ENCODE results near the gene FEM1C.
"Not testable (repeated sequence)": the region's sequence is repeated elsewhere in the genome, so short reads cannot be mapped to it uniquely, and the experiment has no call there.

Gene FEM1C

DNA sequence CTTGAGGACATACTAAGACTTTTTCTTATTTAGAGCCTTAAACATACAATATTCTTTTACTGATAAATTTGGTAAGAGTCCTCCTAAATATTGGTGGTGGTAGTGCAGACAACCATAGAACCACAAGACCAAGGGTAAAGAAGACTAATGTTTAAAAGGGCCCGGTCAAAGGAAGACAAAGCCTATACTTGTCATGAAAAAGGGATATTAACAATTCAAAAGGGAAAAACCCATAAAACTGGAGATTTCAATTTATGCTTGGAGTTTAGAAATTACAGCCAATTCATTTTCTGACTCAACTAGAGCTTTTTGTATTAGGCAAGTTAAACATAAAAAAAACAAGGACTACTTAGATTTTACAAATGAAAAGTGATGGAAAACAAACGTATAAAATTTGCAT, 24.4 kb downstream of the FEM1C start:
- DNase-seq (ENCODE audit: low read depth in 2 of 2), result no peak

GRCh38 chr5:115516372-115516771, 28.2 kb downstream of the FEM1C start:
- no peak for DNase-seq (ENCODE audit: low read depth in 2 of 2)

DNA sequence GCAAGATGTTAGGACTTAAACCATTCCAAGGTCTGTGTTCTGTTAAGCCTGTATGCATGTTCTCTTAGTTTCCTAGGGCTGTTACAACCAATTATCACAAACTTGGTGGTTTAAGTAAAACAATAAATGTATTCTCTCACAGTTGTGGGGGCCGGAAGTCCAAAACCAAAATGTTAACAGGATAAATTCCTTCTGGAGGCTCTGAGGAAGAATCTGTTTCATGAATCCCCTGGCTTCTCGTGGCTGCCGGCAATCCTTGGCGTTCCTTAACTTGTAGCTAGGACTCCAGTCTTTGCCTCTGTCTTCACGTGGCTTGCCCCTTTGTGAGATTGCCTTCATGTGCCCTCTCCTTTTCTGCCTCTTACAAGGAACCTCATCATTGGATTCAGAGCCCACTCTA, 30.4 kb downstream of the FEM1C start:
- no peak for DNase-seq (ENCODE audit: low read depth in 2 of 2)

GRCh38 chr5:115511632-115512031, 32.9 kb downstream of the FEM1C start:
- DNase-seq (ENCODE audit: low read depth in 2 of 2), result no peak

DNA sequence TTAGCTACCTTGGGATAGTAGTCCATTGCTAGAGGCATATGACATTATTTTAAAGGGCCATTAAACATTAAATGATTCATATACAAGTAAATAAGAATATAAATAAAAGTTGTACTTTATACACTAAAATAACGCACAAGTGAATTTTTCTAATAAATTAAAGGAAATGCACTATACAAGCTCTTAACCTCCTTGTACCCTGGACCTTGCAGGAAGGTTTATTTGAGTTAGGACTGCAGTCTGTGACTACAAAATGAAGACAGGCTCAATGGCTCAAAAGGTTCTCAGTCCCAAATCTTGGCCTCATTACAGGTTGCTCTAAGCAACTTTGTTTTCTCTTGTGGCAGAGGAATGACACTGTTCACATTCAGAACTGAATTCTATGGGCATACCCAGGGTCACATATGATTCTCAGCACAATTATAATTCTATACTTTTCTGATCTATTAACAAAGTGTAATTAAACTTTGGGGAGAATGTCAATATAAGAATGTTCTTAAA, 34.4 kb downstream of the FEM1C start:
- DNase-seq (ENCODE audit: low read depth in 2 of 2), result no peak

DNA sequence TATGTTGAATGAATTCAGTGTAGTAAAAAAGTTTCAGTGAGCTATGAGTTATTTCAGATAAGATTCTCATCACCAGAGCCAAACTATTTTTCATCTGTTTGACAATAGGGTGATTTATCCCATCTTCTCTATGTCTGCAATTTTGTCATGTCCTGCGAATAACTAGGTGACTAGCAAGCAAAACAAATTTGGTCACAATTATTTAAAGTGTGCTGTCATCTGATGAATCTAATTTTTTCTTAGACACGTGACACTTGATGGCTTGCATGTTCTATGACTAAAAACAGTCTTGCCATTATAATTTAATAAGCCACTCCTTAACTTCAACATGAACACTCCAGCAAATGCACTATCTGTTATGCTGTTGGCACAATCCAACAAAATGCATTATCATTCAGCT, 35.0 kb downstream of the FEM1C start:
- no peak for DNase-seq (ENCODE audit: low read depth in 2 of 2)

- no peak for DNase-seq (ENCODE audit: low read depth in 2 of 2)
Measured at GRCh38 chr5:115507681-115508080, 36.9 kb downstream of the FEM1C start.

DNA sequence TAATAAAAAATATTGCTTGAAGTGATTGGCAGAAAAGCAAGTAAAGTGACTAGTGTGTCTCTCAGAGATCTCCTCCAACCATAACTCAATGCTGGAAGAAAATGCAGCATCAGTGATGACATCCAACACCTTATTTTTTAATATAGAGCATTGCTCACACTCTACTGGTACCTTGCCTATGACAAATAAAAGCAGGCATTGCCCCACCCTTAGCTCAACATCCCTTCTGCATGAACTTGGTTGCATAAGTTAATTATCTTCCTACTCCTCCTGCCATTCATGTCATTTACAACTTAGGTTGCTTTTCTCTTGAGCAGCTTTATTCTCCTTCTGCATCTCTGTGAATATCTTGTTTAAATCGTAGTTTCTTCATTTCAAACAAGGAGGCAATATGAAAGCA, 41.2 kb downstream of the FEM1C start:
- DNase-seq (ENCODE audit: low read depth in 2 of 2), result no peak

DNA sequence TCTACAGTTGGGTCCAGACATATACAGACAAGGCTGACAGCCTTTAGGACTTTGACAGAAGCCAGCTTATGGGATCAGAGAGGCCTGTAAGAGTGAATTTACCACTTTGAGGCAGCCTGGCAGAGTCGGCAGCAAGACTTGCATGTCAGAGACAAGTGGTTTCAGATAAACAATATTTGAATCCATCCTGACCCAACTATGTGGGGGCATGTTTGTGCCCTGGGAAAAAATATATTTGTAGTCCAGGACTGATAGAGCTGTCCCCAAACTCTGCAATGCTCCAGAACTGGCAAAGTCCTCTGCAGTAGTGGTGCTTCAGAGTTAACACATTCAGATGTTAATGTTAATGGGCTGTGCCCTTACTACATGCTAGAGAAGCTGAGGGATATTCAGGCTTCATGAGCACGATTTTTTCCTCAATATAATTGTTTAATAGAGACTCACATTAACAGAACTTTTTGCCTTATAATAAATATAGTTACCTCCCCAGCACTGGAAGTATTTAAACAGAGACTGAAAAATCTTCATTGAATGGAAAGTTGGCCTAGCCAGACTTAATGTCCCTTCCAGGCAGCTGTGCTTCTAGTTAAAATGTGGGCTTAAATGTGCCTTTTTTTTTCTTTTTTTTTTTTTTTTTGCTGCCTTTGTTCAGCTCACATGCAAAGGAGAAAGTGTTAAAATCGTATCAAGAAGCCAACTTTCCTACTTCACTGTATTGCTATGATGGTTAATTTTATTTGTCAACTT, 42.9 kb downstream of the FEM1C start:
- no peak for DNase-seq (ENCODE audit: low read depth in 2 of 2)

- DNase-seq (ENCODE audit: low read depth in 2 of 2), result no peak
Measured at GRCh38 chr5:115500225-115500624, 44.4 kb downstream of the FEM1C start.

DNA sequence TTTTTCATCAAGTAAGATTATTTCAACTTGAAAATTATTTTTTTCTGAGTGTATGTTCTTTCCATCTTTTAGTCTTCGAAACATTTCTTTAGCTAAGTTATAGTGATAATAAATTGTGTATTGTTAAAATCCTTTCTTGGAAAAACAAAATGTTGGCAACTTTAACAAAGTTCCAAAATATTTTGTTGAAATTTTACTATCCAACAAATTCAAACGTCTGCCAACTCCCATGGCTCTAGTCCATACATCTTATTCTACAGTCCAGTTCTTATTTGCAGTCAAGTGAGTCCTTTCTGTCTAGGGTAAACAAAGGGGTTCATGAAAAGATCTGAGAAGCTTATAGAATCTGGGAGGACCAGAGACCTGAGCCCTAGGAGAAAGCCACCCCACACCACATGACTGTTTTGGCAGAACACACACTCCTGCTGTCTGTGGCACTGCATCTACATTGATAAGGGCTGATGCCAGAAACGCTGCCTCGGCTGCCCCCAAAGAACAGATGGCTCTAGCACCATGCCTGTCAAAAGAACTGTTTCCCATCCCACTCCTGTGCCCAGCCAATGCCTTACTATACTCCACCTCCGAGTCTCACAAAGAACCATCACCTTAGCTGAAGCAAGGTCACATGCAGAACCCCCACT, 47.5 kb downstream of the FEM1C start:
- no peak for DNase-seq (ENCODE audit: low read depth in 2 of 2)

DNA sequence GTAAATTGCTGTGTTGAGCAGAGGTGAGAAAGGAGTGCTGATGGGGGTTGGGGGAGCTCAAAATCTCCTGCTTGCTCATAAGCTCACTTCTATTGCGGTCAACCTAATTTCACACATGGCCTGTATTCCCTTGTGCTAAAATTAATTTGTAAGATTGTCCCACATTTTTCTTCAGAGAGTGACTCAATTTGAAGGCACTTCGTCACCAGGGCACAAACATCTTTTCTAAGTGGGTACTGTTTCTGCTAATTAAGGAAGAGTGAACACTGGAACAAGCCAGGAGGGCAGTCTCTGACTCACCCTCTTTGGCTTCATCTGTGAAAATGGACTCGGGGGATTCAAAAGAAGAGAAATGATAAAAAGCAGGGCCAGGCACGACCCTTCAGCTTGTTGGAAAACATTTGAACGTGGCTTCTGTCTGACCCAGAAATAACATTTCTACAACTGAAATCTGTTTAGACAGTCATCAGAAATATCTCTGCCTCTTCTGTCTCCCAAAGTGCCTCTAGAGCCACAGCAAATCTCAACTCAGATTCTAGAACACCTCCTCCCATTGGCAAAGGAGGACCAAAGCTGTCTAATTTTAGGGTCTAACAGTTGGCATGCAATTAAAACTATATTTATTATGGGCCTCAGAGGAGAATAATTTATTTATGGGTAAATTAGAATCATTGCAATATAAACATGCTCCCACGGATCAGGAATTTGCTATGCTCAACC, 49.8 kb downstream of the FEM1C start:
- no peak for DNase-seq (ENCODE audit: low read depth in 2 of 2)

GRCh38 chr5:115490596-115490995, 54.0 kb downstream of the FEM1C start:
- DNase-seq (ENCODE audit: low read depth in 2 of 2), result no peak

DNA sequence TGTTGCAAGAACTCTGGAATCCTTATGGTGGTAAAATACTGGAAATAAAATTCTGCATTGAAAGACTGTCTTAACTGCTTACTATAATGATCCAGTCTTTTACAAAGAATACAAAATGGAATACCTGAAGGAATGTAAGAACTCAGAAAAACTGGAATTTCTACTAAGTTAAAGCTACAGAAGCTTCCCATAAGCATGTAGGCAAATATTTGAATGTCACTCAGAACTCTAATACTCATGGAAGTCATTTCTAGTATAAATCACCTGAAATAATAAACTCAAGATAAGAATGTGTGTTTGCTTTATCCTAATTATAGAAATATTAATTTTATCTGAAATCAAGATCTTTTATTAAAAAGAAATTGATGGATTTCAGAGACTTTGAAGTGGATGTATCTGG, 54.8 kb downstream of the FEM1C start:
- DNase-seq (ENCODE audit: low read depth in 2 of 2), result no peak

- DNase-seq (ENCODE audit: low read depth in 2 of 2), result no peak
Measured at GRCh38 chr5:115487756-115488155, 56.8 kb downstream of the FEM1C start.

- DNase-seq (ENCODE audit: low read depth in 2 of 2), result no peak
Measured at GRCh38 chr5:115487168-115487567, 57.4 kb downstream of the FEM1C start.

- DNase-seq (ENCODE audit: low read depth in 2 of 2), result no peak
Measured at GRCh38 chr5:115486728-115487127, 57.8 kb downstream of the FEM1C start.

DNA sequence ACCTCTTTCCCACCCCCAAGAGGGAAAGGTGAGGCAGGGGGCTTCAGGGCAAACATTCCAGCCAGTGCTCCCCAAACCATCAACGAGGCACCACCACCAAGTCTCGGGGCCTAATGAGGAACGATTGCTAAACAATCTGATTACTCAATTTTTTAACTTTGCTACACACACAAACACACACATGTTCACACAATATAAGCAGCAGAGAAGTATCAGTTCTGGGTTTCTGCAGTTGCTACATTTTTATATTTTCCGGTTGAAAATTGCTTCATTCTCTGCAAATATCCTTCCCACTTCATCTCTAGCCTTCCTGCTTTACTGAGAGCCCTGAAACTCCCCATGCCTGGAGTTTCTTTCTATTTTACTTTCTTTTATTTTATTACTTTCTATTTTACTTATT, 60.2 kb downstream of the FEM1C start:
- DNase-seq (ENCODE audit: low read depth in 2 of 2), result no peak

DNA sequence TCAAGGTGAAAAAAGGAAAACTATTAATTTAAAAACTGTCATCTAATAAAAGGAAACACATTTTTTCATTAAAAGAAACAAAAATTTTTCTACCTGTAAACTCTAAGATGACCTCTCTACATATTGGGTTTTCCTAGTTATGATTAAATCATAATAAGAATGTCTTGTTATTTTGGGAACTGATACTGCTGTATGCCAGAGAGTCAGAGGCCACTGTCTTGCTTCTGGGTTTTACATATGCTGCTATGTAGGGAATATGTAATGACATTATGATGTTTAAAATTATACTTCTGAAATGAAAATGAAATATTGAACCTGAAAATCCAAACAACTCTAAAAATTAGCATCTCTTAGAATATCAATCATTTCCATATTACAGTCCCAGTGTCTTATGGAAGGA, 63.7 kb downstream of the FEM1C start:
- no peak for DNase-seq (ENCODE audit: low read depth in 2 of 2)

DNA sequence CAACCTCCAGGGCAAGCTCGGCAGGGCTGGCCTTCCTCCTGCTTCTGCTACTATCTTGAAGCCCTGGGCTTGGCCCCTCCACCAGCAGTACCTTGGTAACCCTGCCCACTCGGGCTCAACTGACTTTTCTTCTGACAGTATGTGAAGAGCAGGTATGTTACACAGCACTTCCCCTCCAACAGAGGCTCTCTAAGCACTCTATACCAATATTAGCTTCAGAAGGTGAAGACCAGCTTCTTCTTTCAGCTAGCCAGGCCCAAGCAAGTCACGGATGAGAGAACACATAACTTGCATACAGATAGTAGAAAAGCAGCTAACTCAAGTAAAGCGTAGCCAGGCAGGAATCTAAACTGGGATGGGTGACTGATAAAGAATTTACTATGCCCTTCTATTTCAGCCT, 64.3 kb downstream of the FEM1C start:
- DNase-seq (ENCODE audit: low read depth in 2 of 2), result no peak

DNA sequence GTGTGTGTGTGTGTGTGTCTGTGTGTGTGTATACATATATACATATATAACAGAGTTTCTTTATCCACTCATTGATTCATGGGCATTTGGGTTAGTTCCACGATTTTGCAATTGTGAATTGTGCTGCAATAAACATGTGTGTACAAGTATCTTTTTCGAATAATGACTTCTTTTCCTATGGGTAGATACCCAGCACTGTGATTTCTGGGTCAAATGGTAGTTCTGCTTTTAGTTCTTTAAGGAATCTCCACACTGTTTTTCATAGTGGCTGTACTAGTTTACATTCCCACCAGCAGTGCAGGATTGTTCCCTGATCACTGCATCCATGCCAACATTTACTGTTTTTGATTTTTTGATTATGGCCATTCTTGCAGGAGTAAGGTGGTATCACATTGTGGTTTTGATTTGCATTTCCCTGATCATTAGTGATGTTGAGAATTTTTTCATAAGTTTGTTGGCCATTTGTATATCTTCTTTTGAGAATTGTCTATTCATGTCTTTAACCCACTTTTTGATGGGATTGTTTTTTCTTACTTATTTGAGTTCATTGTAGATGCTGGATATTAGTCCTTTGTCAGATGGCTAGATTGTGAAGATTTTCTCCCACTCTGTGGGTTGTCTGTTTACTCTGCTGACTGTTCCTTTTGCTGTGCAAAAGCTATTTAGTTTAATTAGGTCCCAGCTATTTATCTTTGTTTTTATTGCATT, 65.3 kb downstream of the FEM1C start:
- not testable (repeated sequence) for DNase-seq (ENCODE audit: low read depth in 2 of 2)

DNA sequence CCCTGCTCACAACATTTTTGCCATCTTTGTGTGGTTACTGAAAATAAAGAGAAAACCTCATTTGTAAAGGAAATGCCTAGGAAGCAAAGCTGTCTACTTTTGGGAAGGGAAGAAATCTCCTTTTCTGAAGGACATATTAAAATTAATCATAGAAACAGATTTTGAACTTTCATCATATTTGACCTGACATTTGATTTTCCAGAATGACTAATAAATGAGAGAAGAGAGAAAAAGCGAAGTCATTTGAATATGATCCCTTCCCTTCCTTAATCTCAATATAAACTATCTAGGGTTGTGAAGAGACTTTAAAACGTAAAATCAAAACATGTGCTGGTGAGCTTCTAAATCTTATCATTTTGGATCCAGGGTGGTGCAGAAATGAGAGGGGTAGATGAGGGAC, 66.3 kb downstream of the FEM1C start:
- no peak for DNase-seq (ENCODE audit: low read depth in 2 of 2)

All from stimulated activated CD8-positive, alpha-beta memory T cell treated with anti-CD3 and anti-CD28 coated beads, Interleukin-15, amount 100 ng/mL, for 48 hours (primary cell).